ENCODE measurements around the gene ZBTB4. TPM values are rescaled to one million over a fixed set of nuclear protein-coding genes. Genes with fewer than 3 reads are reported as not detected.

The ZBTB4 gene
- total RNA-seq, 1 donor from 2014 or later = 63.4 TPM

GRCh38 chr17:7463372-7463846 is 16.0 kb downstream of the ZBTB4 start:
- no peak for DNase-seq
- peaks cover 43% of the 10 kb centered on the region for H3K36me3 ChIP-seq

GRCh38 chr17:7462474-7463371 is 16.7 kb downstream of the ZBTB4 start:
- no peak for TF ChIP-seq CTCF (IDR thresholded peaks at IDR 0.05; ENCODE audit: borderline replicate concordance)

More at GRCh38 chr17:7463372-7463846, 16.0 kb downstream of the ZBTB4 start:
- H3K4me3 ChIP-seq = no peak overlapping the region
- H3K27ac ChIP-seq (replicated peaks) = no peak overlapping the region
- no peaks in the 10 kb centered on the region for H3K27me3 ChIP-seq (ENCODE audit: low read depth)
- TF ChIP-seq CTCF (IDR thresholded peaks at IDR 0.05; ENCODE audit: borderline replicate concordance) = no peak
- H3K9me3 ChIP-seq (replicated peaks) = no peaks in the 10 kb centered on the region
- intact Hi-C loops (cut with micrococcal nuclease) = no loop called here
- peaks cover 32% of the 10 kb centered on the region for H3K4me1 ChIP-seq

GRCh38 chr17:7460850-7461660 is 18.4 kb downstream of the ZBTB4 start:
- no peak for DNase-seq
- no peak overlapping the region for H3K27ac ChIP-seq (replicated peaks)

More at GRCh38 chr17:7462474-7463371, 16.7 kb downstream of the ZBTB4 start:
- Histone ChIP-seq H3K4me3 (no peak overlapping the region), H3K4me1 (peaks cover 25% of the 10 kb centered on the region), H3K27ac (replicated peaks) (no peak overlapping the region), H3K27me3 (ENCODE audit: low read depth) (no peaks in the 10 kb centered on the region), H3K36me3 (peaks cover 43% of the 10 kb centered on the region), H3K9me3 (replicated peaks) (no peaks in the 10 kb centered on the region)
- DNase-seq = no peak
- intact Hi-C loops (cut with micrococcal nuclease) = no loop called here

GRCh38 chr17:7459961-7460545 is 19.4 kb downstream of the ZBTB4 start:
- H3K36me3 ChIP-seq = peaks cover 29% of the 10 kb centered on the region

More at GRCh38 chr17:7460850-7461660, 18.4 kb downstream of the ZBTB4 start:
- peaks cover 17% of the 10 kb centered on the region for H3K4me1 ChIP-seq
- H3K4me3 ChIP-seq = no peak overlapping the region
- H3K36me3 ChIP-seq = peaks cover 39% of the 10 kb centered on the region
- H3K9me3 ChIP-seq (replicated peaks) = no peaks in the 10 kb centered on the region
- H3K27me3 ChIP-seq (ENCODE audit: low read depth) = no peaks in the 10 kb centered on the region
- intact Hi-C loops (cut with micrococcal nuclease) = no loop called here
- no peak for TF ChIP-seq CTCF (IDR thresholded peaks at IDR 0.05; ENCODE audit: borderline replicate concordance)

More at GRCh38 chr17:7459961-7460545, 19.4 kb downstream of the ZBTB4 start:
- TF ChIP-seq CTCF (IDR thresholded peaks at IDR 0.05; ENCODE audit: borderline replicate concordance) = no peak
- Histone ChIP-seq H3K9me3 (replicated peaks) (no peaks in the 10 kb centered on the region), H3K4me1 (peaks cover 19% of the 10 kb centered on the region), H3K4me3 (no peak overlapping the region), H3K27me3 (ENCODE audit: low read depth) (no peaks in the 10 kb centered on the region), H3K27ac (replicated peaks) (peak overlapping the region; percentile 27)
- intact Hi-C loops (cut with micrococcal nuclease) = no loop called here
- DNase-seq = no peak

Data from left ventricle myocardium inferior (tissue), 1 donor.